ENCODE results near the gene PTPN6. TPM values are rescaled to one million over a fixed set of nuclear protein-coding genes. Genes with fewer than 3 reads are reported as not detected.

Gene PTPN6
- total and polyA plus RNA-seq, 2 of the 8 experiments (the other 6 are each of a cell fraction or from before 2014, with no cell fraction given), result 16.3 to 28.4 TPM

DNA sequence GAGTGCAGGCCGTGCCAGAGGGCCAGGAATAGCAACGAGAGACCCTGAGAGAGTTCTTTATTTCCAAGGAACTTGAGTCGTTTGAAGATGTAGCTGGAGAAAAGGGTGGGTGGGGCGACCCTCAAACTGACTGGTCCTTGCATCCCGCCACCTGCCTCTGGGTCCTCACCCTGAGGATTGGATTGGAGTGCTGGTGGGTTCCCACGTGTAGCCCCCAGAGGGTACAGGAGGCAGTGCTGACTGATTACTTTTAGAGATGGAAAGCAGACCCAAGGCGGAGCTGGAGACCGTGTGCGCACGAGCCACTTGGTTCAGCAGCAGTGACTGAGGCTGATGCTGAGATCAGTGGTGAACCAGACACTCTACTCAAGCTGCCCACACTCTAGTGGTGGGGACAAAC is 26.5 kb downstream of the PTPN6 start:
- H3K23ac ChIP-seq (ENCODE audit: insufficient read length), result no peak overlapping the region
- no peak for FAIRE-seq
- H2BK15ac ChIP-seq (ENCODE audit: low read length), result no peak overlapping the region
- DNase-seq (ENCODE audit: low read depth in 1 of 2, low spot score in 2 of 2), result no peak
- H2AFZ ChIP-seq (ENCODE audit: low read length), result no peak overlapping the region
- peaks cover 25 to 76% (median 54%) of the 10 kb centered on the region in 4 experiments for H3K36me3 ChIP-seq (ENCODE audit: control insufficient read depth in 2 of 4, insufficient read depth in 4 of 4, low read length in 3 of 4)
- no peak overlapping the region for H3K18ac ChIP-seq (ENCODE audit: extremely low read depth, low read length)
- H3K4me3 ChIP-seq (ENCODE audit: extremely low read depth in 1 of 4, insufficient read depth in 2 of 4, low read depth in 3 of 4, low read length in 4 of 4), result no peak overlapping the region
- peaks cover 4% of the 10 kb centered on the region; the same call in 1 of the 2 replicates for H3K79me1 ChIP-seq (ENCODE audit: low read depth, low read length)
- no peak overlapping the region for H3K9ac ChIP-seq (replicated peaks in 1 of 4; ENCODE audit: extremely low read depth in 1 of 4, low read depth in 3 of 4, low read length in 3 of 4)
- no peak overlapping the region for H2BK120ac ChIP-seq (replicated peaks; ENCODE audit: low read depth, low read length)
- H3K14ac ChIP-seq (ENCODE audit: insufficient read length), result no peak overlapping the region
- TF ChIP-seq BCL11A (IDR thresholded peaks at IDR 0.05; ENCODE audit: low read depth in 2 of 2, low read length in 2 of 2) (no peak), ASH2L (IDR thresholded peaks at IDR 0.05; ENCODE audit: low read length) (no peak), CHD1 (IDR thresholded peaks at IDR 0.05; ENCODE audit: low read depth, low read length) (no peak)
- TF ChIP-seq, protein P1, sequence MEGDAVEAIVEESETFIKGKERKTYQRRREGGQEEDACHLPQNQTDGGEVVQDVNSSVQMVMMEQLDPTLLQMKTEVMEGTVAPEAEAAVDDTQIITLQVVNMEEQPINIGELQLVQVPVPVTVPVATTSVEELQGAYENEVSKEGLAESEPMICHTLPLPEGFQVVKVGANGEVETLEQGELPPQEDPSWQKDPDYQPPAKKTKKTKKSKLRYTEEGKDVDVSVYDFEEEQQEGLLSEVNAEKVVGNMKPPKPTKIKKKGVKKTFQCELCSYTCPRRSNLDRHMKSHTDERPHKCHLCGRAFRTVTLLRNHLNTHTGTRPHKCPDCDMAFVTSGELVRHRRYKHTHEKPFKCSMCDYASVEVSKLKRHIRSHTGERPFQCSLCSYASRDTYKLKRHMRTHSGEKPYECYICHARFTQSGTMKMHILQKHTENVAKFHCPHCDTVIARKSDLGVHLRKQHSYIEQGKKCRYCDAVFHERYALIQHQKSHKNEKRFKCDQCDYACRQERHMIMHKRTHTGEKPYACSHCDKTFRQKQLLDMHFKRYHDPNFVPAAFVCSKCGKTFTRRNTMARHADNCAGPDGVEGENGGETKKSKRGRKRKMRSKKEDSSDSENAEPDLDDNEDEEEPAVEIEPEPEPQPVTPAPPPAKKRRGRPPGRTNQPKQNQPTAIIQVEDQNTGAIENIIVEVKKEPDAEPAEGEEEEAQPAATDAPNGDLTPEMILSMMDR (IDR thresholded peaks at IDR 0.05; ENCODE audit: control extremely low read depth in 1 of 3, insufficient read depth in 1 of 3, low read depth in 1 of 3, low read length in 3 of 3), result no peak
- TF ChIP-seq, protein P2, sequence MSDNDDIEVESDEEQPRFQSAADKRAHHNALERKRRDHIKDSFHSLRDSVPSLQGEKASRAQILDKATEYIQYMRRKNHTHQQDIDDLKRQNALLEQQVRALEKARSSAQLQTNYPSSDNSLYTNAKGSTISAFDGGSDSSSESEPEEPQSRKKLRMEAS (IDR thresholded peaks at IDR 0.05), result no peak
- CTCF ChIA-PET (ENCODE audit: partially characterized antibody), result interaction anchor here (0.6 to 2.1 kb wide), 13 partner anchors 13 to 1730 kb away, joined by 3 to 10 read pairs (median 4); partner anchors contain the start of genes C12orf57, LPCAT3 and RNU7-1
- no peak overlapping the region for H3K4ac ChIP-seq (replicated peaks; ENCODE audit: insufficient read length, low read depth, low read length)
- H4K20me1 ChIP-seq (replicated peaks in 1 of 2; ENCODE audit: control insufficient read depth in 1 of 2, insufficient read depth in 2 of 2, low read length in 2 of 2), result peaks cover 8 to 9% of the 10 kb centered on the region in 2 experiments
- no peak overlapping the region for H4K91ac ChIP-seq (replicated peaks; ENCODE audit: insufficient read length, low read length)
- 92% methylated on average over 10 of the region's 10 CpGs; no CpG with 5 or more reads in 1 of the 2 experiments for WGBS, 2 experiments (ENCODE audit: extremely low coverage in 1 of 2, insufficient coverage in 1 of 2, insufficient read length in 1 of 2, insufficient replicate concordance in 2 of 2, low coverage in 1 of 2, low lambda C conversion rate in 2 of 2, missing lambda C conversion rate in 1 of 2)
- POLR2A ChIA-PET (ENCODE audit: partially characterized antibody), result interaction anchor here (0.6 to 30.5 kb wide), 20 partner anchors 9 to 555 kb away, joined by 3 to 1596 read pairs (median 4); partner anchors contain the start of genes ATN1, C12orf57, CLSTN3 and PTPN6
- H3K9me3 ChIP-seq (ENCODE audit: insufficient read depth in 2 of 2, low read depth in 1 of 2, low read length in 1 of 2), result no peaks in the 10 kb centered on the region
- H3K4me2 ChIP-seq (ENCODE audit: insufficient read depth in 1 of 2, low read depth in 2 of 2, low read length in 2 of 2), result no peak overlapping the region
- H2BK12ac ChIP-seq (ENCODE audit: low read depth, low read length), result no peak overlapping the region
- no peak overlapping the region; the same call in 1 of the 2 replicates for H3K27ac ChIP-seq (ENCODE audit: low read depth, low read length)
- H3K23me2 ChIP-seq (ENCODE audit: low read depth, low read length), result no peaks in the 10 kb centered on the region
- peaks cover 0 to 4% (median under 1%) of the 10 kb centered on the region in 4 experiments; a peak in 2 of 7 replicates for H3K4me1 ChIP-seq (replicated peaks in 1 of 4; ENCODE audit: control insufficient read depth in 3 of 4, insufficient read depth in 4 of 4, low read length in 3 of 4)
- H2BK20ac ChIP-seq (ENCODE audit: low read length), result no peak overlapping the region
- no peak overlapping the region for H4K5ac ChIP-seq (ENCODE audit: insufficient read length, low read depth, low read length)
- no peak overlapping the region for H3K56ac ChIP-seq (replicated peaks; ENCODE audit: insufficient read length, low read depth, low read length)
- H2AK5ac ChIP-seq (ENCODE audit: low read depth, low read length), result no peak overlapping the region
- H3K27me3 ChIP-seq (replicated peaks in 1 of 4; ENCODE audit: control insufficient read depth in 3 of 4, extremely low read depth in 1 of 4, insufficient read depth in 3 of 4, low read length in 3 of 4), result no peaks in the 10 kb centered on the region
- H2BK5ac ChIP-seq (ENCODE audit: low read depth, low read length), result no peak overlapping the region
- peaks cover 0 to 4% of the 10 kb centered on the region in 2 experiments; a peak in 2 of 4 replicates for H3K79me2 ChIP-seq (ENCODE audit: control insufficient read depth in 1 of 2, insufficient read depth in 2 of 2, low read length in 2 of 2)
- H4K8ac ChIP-seq (ENCODE audit: extremely low read depth, insufficient read depth, low read length), result no peak overlapping the region
